RPMI8226 (cell line): ENCODE data around the gene NT5DC1.

Source experiments
- DNase-seq: peaks from one replicate; pipeline ENCODE4 v3.0.0-alpha.2; 2015

NT5DC1 gene

GRCh38 chr6:116144605-116145004, 44.0 kb downstream of the NT5DC1 start:
- no peak for DNase-seq

GRCh38 chr6:116145803-116146675, 45.4 kb downstream of the NT5DC1 start:
- DNase-seq: no peak

- no peak for DNase-seq
Measured at GRCh38 chr6:116152620-116153019, 52.0 kb downstream of the NT5DC1 start.

GRCh38 chr6:116154887-116155286, 54.2 kb downstream of the NT5DC1 start:
- DNase-seq: no peak

GRCh38 chr6:116156405-116157326, 56.0 kb downstream of the NT5DC1 start:
- no peak for DNase-seq

- no peak for DNase-seq
Measured at GRCh38 chr6:116157391-116157790, 56.7 kb downstream of the NT5DC1 start.

GRCh38 chr6:116158641-116159040, 58.0 kb downstream of the NT5DC1 start:
- no peak for DNase-seq

GRCh38 chr6:116159782-116160524, 59.3 kb downstream of the NT5DC1 start:
- DNase-seq: no peak

- no peak for DNase-seq
Measured at GRCh38 chr6:116165596-116165995, 64.9 kb downstream of the NT5DC1 start.

GRCh38 chr6:116166369-116166768, 65.7 kb downstream of the NT5DC1 start:
- DNase-seq: no peak

- no peak for DNase-seq
Measured at GRCh38 chr6:116168148-116168547, 67.5 kb downstream of the NT5DC1 start.

GRCh38 chr6:116169880-116170279, 69.2 kb downstream of the NT5DC1 start:
- DNase-seq: no peak

GRCh38 chr6:116170358-116171057, 69.9 kb downstream of the NT5DC1 start:
- no peak for DNase-seq

GRCh38 chr6:116173928-116174327, 73.3 kb downstream of the NT5DC1 start:
- no peak for DNase-seq

- DNase-seq: no peak
Measured at GRCh38 chr6:116175344-116175743, 74.7 kb downstream of the NT5DC1 start.

GRCh38 chr6:116176596-116176995, 75.9 kb downstream of the NT5DC1 start:
- no peak for DNase-seq

GRCh38 chr6:116180375-116180774, 79.7 kb downstream of the NT5DC1 start:
- DNase-seq: no peak

GRCh38 chr6:116189472-116189871, 88.8 kb downstream of the NT5DC1 start:
- DNase-seq: no peak

GRCh38 chr6:116190550-116190949, 89.9 kb downstream of the NT5DC1 start:
- DNase-seq: no peak

- no peak for DNase-seq
Measured at GRCh38 chr6:116191881-116192280, 91.2 kb downstream of the NT5DC1 start.

GRCh38 chr6:116192786-116193185, 92.1 kb downstream of the NT5DC1 start:
- DNase-seq: no peak

GRCh38 chr6:116196841-116197240, 96.2 kb downstream of the NT5DC1 start:
- DNase-seq: no peak
